Adrenal gland (tissue), 5 donors: ENCODE data around the gene CPXM2.

Experiments
- CTCF ChIP-seq, 6 experiments: fragments of 450-650 bp in 4 of 6; fragments of 200-600 bp in 2 of 6; sonication (generic) in 1 of 6; IDR thresholded peaks; 1 replicate in 5 of 6; 2 replicates in 1 of 6; pipeline versions ENCODE4 v1.5.1 to v1.8.0; 2016 to 2021; ENCODE audit warnings: antibody characterized with exemption in 6 of 6, mild to moderate bottlenecking in 2 of 6, moderate library complexity in 1 of 6
- POLR2A ChIP-seq, 2 donors: fragments of 450-650 bp; IDR thresholded peaks; one replicate each; pipeline ENCODE4 v1.6.1; 2017; ENCODE audit warnings: antibody characterized with exemption in 2 of 2, mild to moderate bottlenecking in 2 of 2, moderate library complexity in 1 of 2
- donor health status: DM: no; HTN: no; CAD: no.

- no peak for TF ChIP-seq CTCF (IDR thresholded peaks at IDR 0.05)
- no peak for TF ChIP-seq POLR2A (IDR thresholded peaks at IDR 0.05)
Measured at GRCh38 chr10:123865350-123865749, 26.3 kb downstream of the CPXM2 start.
